K562 (cell line): ENCODE measurements around the gene TTBK1. TPM values are rescaled to one million over a fixed set of nuclear protein-coding genes. Genes with fewer than 3 reads are reported as not detected.

Experiments
- ATAC-seq: fragments of 200-7000 bp; cut with Tn5 transposase; 3 replicates; pipeline ENCODE4 v1.9.1; 2020; ENCODE audit warnings: moderate library complexity
- BruUV-seq: library from RNA; stranded (reverse); fragments of 400-500 nt; replicated peaks from 2 replicates; lab custom pipeline; 2021; lab: Mats Ljungman, UMichigan
- CTCF ChIA-PET: fragments of 300-600 bp; formaldehyde crosslinking; extraction: SDS; loops from one replicate; lab custom pipeline; 2021; ENCODE audit warnings: low intra/inter-chr PET ratio; lab: Yijun Ruan, JAX
- POLR2A ChIA-PET: fragments of 300-600, 350-650 bp; sonication (Branson Sonifier 250); formaldehyde crosslinking; extraction: SDS; loops from one replicate; lab custom pipeline; 2021; ENCODE audit warnings: antibody characterized with exemption, inconsistent platforms; lab: Yijun Ruan, JAX
- DNase-seq, 4 experiments: peaks; one replicate each; pipeline versions ENCODE4 v3.0.0 to v3.0.0-alpha.2; 2011 to 2018; ENCODE audit warnings: low spot score in 3 of 4, mixed read lengths in 3 of 4; ENCODE audit errors: extremely low read depth in 1 of 4
- FAIRE-seq: peaks from 2 replicates; lab custom pipeline; 2011; peaks lifted over from hg19 to GRCh38; lab: Jason Lieb, UNC
- H2AFZ ChIP-seq: 2 replicates; pipeline ENCODE4 v1.6.0; 2011; ENCODE audit warnings: low read depth, low read length, control low read depth, inconsistent platforms
- H3K27ac ChIP-seq: fragments of 200-600 bp; 3 replicates; pipeline ENCODE4 v1.8.0; 2011; ENCODE audit warnings: low read depth, mild to moderate bottlenecking, control low read depth, inconsistent platforms, low read length, moderate library complexity, mixed read lengths; ENCODE audit errors: extremely low read depth
- H3K27me3 ChIP-seq, 2 experiments: fragments of 300-600 bp in 1 of 2; 2 replicates in 1 of 2; 3 replicates in 1 of 2; pipeline versions ENCODE4 v1.6.0 to v1.8.0; 2011; ENCODE audit warnings: inconsistent platforms in 2 of 2, low read length in 2 of 2, mild to moderate bottlenecking in 1 of 2, mixed read lengths in 1 of 2, moderate library complexity in 1 of 2; ENCODE audit not compliant: control insufficient read depth in 2 of 2, insufficient read depth in 2 of 2
- H3K36me3 ChIP-seq: fragments of 300-600 bp; 3 replicates; pipeline ENCODE4 v1.8.0; 2011; ENCODE audit warnings: mild to moderate bottlenecking, low read length, inconsistent platforms; ENCODE audit not compliant: control insufficient read depth, insufficient read depth
- H3K4me1 ChIP-seq, 2 experiments: fragments of 200-600 bp in 1 of 2; replicated peaks in 1 of 2; 2 replicates in 1 of 2; 3 replicates in 1 of 2; pipeline versions ENCODE4 v1.5.1 to v1.8.0; 2011; ENCODE audit warnings: inconsistent platforms in 2 of 2, low read length in 2 of 2, mild to moderate bottlenecking in 1 of 2, mixed read lengths in 1 of 2, moderate library complexity in 1 of 2; ENCODE audit not compliant: control insufficient read depth in 2 of 2, insufficient read depth in 2 of 2
- H3K4me2 ChIP-seq: 2 replicates; pipeline ENCODE4 v1.6.1; 2011; ENCODE audit warnings: low read length, control low read depth, inconsistent platforms, mixed read lengths; ENCODE audit not compliant: insufficient read depth
- H3K4me3 ChIP-seq: fragments of 200-600 bp; sonication (generic), shearing (Covaris generic); 2 replicates; pipeline ENCODE4 v1.5.1; 2016; ENCODE audit warnings: control low read depth, inconsistent platforms
- H3K79me2 ChIP-seq: fragments of 200-600 bp; 3 replicates; pipeline ENCODE4 v1.8.0; 2011; ENCODE audit warnings: low read length, inconsistent platforms; ENCODE audit not compliant: control insufficient read depth, insufficient read depth
- H3K9ac ChIP-seq, 2 experiments: 2 replicates each; pipeline versions ENCODE4 v1.6.0 to v1.6.1; 2011; ENCODE audit warnings: low read depth in 2 of 2, low read length in 2 of 2, control low read depth in 1 of 2, inconsistent platforms in 1 of 2, mild to moderate bottlenecking in 1 of 2, mixed read lengths in 1 of 2; ENCODE audit not compliant: insufficient read depth in 1 of 2
- H3K9me1 ChIP-seq: one replicate; pipeline ENCODE4 v1.6.0; 2011; ENCODE audit warnings: inconsistent platforms, mild to moderate bottlenecking, low read length, moderate library complexity; ENCODE audit not compliant: control insufficient read depth, insufficient read depth
- H3K9me3 ChIP-seq: replicated peaks from 2 replicates; pipeline ENCODE4 v1.5.1; 2011; ENCODE audit warnings: low read depth, low read length, inconsistent platforms; ENCODE audit not compliant: control insufficient read depth, insufficient read depth
- H4K20me1 ChIP-seq: replicated peaks from 2 replicates; pipeline ENCODE4 v1.6.1; 2011; ENCODE audit warnings: low read length, inconsistent platforms, mixed read lengths; ENCODE audit not compliant: control insufficient read depth, insufficient read depth
- ARHGAP35 ChIP-seq: fragments of 450-650 bp; IDR thresholded peaks from 2 replicates; pipeline ENCODE4 v1.6.1; 2018; ENCODE audit not compliant: partially characterized antibody
- ESRRA ChIP-seq: fragments of 450-650 bp; IDR thresholded peaks from 2 replicates; pipeline ENCODE4 v1.6.1; 2014; ENCODE audit warnings: low read depth, mild to moderate bottlenecking, moderate library complexity, borderline replicate concordance
- MCM7 ChIP-seq, 2 experiments: fragments of 450-650 bp; IDR thresholded peaks; 2 replicates each; pipeline ENCODE4 v1.6.1; 2016 to 2018
- POLR3A ChIP-seq: IDR thresholded peaks from 2 replicates; pipeline ENCODE4 v1.6.1; 2011; ENCODE audit warnings: borderline replicate concordance, mild to moderate bottlenecking, moderate library complexity; ENCODE audit not compliant: insufficient read length, insufficient read depth; ENCODE audit errors: extremely low read depth
- YY1 ChIP-seq, 3 experiments: IDR thresholded peaks; 2 replicates each; pipeline ENCODE4 v1.6.1; 2011; ENCODE audit warnings: low read length in 2 of 3, mild to moderate bottlenecking in 2 of 3, moderate library complexity in 2 of 3, borderline replicate concordance in 1 of 3, control low read depth in 1 of 3, low read depth in 1 of 3; ENCODE audit not compliant: insufficient read depth in 3 of 3, insufficient replicate concordance in 2 of 3, control insufficient read depth in 1 of 3, insufficient read length in 1 of 3; ENCODE audit errors: extremely low read depth in 1 of 3
- WGBS: fragments of 100-300 bp; shearing (Covaris generic); methylation state at CpG from one replicate; pipeline ENCODE4 v1.1.6; 2016; ENCODE audit warnings: low coverage, mixed read lengths; ENCODE audit not compliant: insufficient coverage; ENCODE audit errors: missing lambda C conversion rate; 5-methylcytosine and 5-hydroxymethylcytosine counted together
- in situ Hi-C: fragments of 300-500 bp; cut with MboI; formaldehyde crosslinking; loops from 4 replicates; pipeline ENCODE4 v1.15.0; 2018; ENCODE audit warnings: inconsistent platforms, mixed read lengths
- intact Hi-C: fragments of 100-400 bp; cut with micrococcal nuclease; formaldehyde crosslinking; loops from 2 replicates; pipeline ENCODE4 v1.14.2; 2022
- polyA plus RNA-seq, 8 experiments: library from polyadenylated mRNA; depleted of rRNA in 4 of 8; stranded (reverse) in 5 of 8; unstranded in 3 of 8; fragments of >200 nt; fragmentation: Nextera tagmentation in 2 of 8; fragmentation: Illumina TruSeq in 1 of 8; extraction: Ambion mirVana in 2 of 8; extraction: Trizol in 1 of 8; gene quantifications; 2 replicates each; pipeline versions ENCODE4 v1.2.1 to v1.2.3, GENCODE V29; 2011 to 2014; ENCODE audit warnings: inconsistent platforms in 1 of 8, missing spikeins in 1 of 8
- total RNA-seq, 7 experiments: library from RNA; depleted of rRNA in 6 of 7; stranded (reverse); fragments of >200 nt in 6 of 7; fragmentation: Illumina TruSeq in 2 of 7; extraction: Trizol in 2 of 7; gene quantifications; 2 replicates each; pipeline versions ENCODE4 v1.2.1 to v1.2.3, GENCODE V29; 2011 to 2021; ENCODE audit warnings: low replicate concordance in 1 of 7

The TTBK1 gene
- total and polyA plus RNA-seq, 9 of the 15 experiments (the other 6 are each of a cell fraction or from before 2014, with no cell fraction given) = not detected

- Histone ChIP-seq H4K20me1 (no peaks in the 10 kb centered on the region), H3K9ac (no peak overlapping the region), H3K36me3 (no peaks in the 10 kb centered on the region), H3K4me2 (no peak overlapping the region), H3K4me1 (peaks cover 0 to 2% of the 10 kb centered on the region in 2 experiments; a peak in 2 of 5 replicates)
- intact Hi-C loops (loop anchor here (5.0 kb wide), 1 partner anchor 185 kb away; no protein-coding TSS in a partner anchor), in situ Hi-C loops (loop anchor here (5.0 kb wide), 1 partner anchor 60 kb away; no protein-coding TSS in a partner anchor)
- no TSS peak for BruUV-seq
- CTCF ChIA-PET = no interaction called here
- POLR2A ChIA-PET = no interaction called here
- WGBS = 2% methylated on average over 4 of the region's 4 CpGs
- TF ChIP-seq MCM7 (IDR thresholded peaks at IDR 0.05) (no peak), ESRRA (no peak), ARHGAP35 (no peak), YY1 (IDR thresholded peaks at IDR 0.05; ENCODE audit: borderline replicate concordance in 1 of 3, control insufficient read depth in 1 of 3, extremely low read depth in 1 of 3, insufficient read depth in 3 of 3, insufficient read length in 1 of 3, insufficient replicate concordance in 2 of 3, low read depth in 1 of 3, low read length in 2 of 3) (no peak), POLR3A (no peak)
- TF ChIP-seq, all 486 proteins: peak for 0
- Histone ChIP-seq H3K9me3 (no peaks in the 10 kb centered on the region), H2AFZ (no peak overlapping the region), H3K27me3 (no peaks in the 10 kb centered on the region), H3K9me1 (no peaks in the 10 kb centered on the region), H3K79me2 (no peaks in the 10 kb centered on the region), H3K27ac (no peak overlapping the region), H3K4me3 (no peak overlapping the region)
- DNase-seq (no peak), ATAC-seq (no peak), FAIRE-seq (no peak)
Measured at GRCh38 chr6:43331891-43332290, 88.6 kb downstream of the TTBK1 start.
